H1 (cell line): ENCODE measurements around the gene NAP1L1. TPM values are rescaled to one million over a fixed set of nuclear protein-coding genes. Genes with fewer than 3 reads are reported as not detected.

Source experiments
- CTCF ChIA-PET: fragments of 300-600 bp; sonication (Branson Sonifier 250); formaldehyde crosslinking; loops from one replicate; lab custom pipeline; 2021; ENCODE audit not compliant: partially characterized antibody; lab: Charles Lee
- POLR2A ChIA-PET: fragments of 300-600 bp; sonication (Branson Sonifier 250); formaldehyde crosslinking; loops from one replicate; lab custom pipeline; 2021; ENCODE audit warnings: inconsistent platforms; ENCODE audit not compliant: partially characterized antibody; lab: Charles Lee
- DNase-seq, 2 experiments: peaks; one replicate each; pipeline versions ENCODE4 v3.0.0 to v3.0.0-alpha.2; 2010 to 2022; ENCODE audit warnings: low spot score in 2 of 2, low read depth in 1 of 2, mixed read lengths in 1 of 2
- FAIRE-seq: peaks from 2 replicates; lab custom pipeline; 2011; peaks lifted over from hg19 to GRCh38; lab: Jason Lieb, UNC
- H2AFZ ChIP-seq: 2 replicates; pipeline ENCODE4 v1.8.1; 2012; ENCODE audit warnings: low read length, inconsistent platforms
- H2AK5ac ChIP-seq: 2 replicates; pipeline ENCODE4 v1.6.1; 2013; ENCODE audit warnings: low read depth, low read length
- H2BK120ac ChIP-seq: replicated peaks from 2 replicates; pipeline ENCODE3; 2013; ENCODE audit warnings: low read depth, low read length, inconsistent platforms
- H2BK12ac ChIP-seq: 2 replicates; pipeline ENCODE4 v1.6.1; 2013; ENCODE audit warnings: low read depth, low read length
- H2BK15ac ChIP-seq: 2 replicates; pipeline ENCODE4 v1.6.1; 2013; ENCODE audit warnings: low read length
- H2BK20ac ChIP-seq: 2 replicates; pipeline ENCODE4 v1.6.1; 2013; ENCODE audit warnings: low read length
- H2BK5ac ChIP-seq: 2 replicates; pipeline ENCODE4 v1.6.1; 2013; ENCODE audit warnings: low read depth, low read length
- H3K14ac ChIP-seq: 2 replicates; pipeline ENCODE4 v1.6.1; 2013; ENCODE audit warnings: inconsistent platforms; ENCODE audit not compliant: insufficient read length
- H3K18ac ChIP-seq: 2 replicates; pipeline ENCODE4 v1.6.1; 2013; ENCODE audit warnings: low read length; ENCODE audit errors: extremely low read depth
- H3K23ac ChIP-seq: 2 replicates; pipeline ENCODE4 v1.6.1; 2013; ENCODE audit warnings: inconsistent platforms; ENCODE audit not compliant: insufficient read length
- H3K23me2 ChIP-seq: 2 replicates; pipeline ENCODE4 v1.6.1; 2013; ENCODE audit warnings: low read depth, low read length
- H3K27ac ChIP-seq: 2 replicates; pipeline ENCODE4 v1.6.1; 2011; ENCODE audit warnings: low read depth, low read length, inconsistent platforms
- H3K27me3 ChIP-seq, 4 experiments: replicated peaks in 1 of 4; 1 replicate in 1 of 4; 2 replicates in 3 of 4; pipeline versions ENCODE4 v1.6.1 to v1.8.1; 2011 to 2013; ENCODE audit warnings: low read length in 3 of 4, mild to moderate bottlenecking in 3 of 4, inconsistent platforms in 2 of 4, mixed read lengths in 2 of 4, moderate library complexity in 1 of 4; ENCODE audit not compliant: control insufficient read depth in 3 of 4, insufficient read depth in 3 of 4; ENCODE audit errors: extremely low read depth in 1 of 4
- H3K36me3 ChIP-seq, 4 experiments: 2 replicates each; pipeline versions ENCODE4 v1.6.1 to v1.8.1; 2011 to 2013; ENCODE audit warnings: mild to moderate bottlenecking in 4 of 4, low read length in 3 of 4, moderate library complexity in 2 of 4, control low read depth in 1 of 4, inconsistent platforms in 1 of 4; ENCODE audit not compliant: insufficient read depth in 4 of 4, control insufficient read depth in 2 of 4
- H3K4ac ChIP-seq: replicated peaks from 2 replicates; pipeline ENCODE3; 2013; ENCODE audit warnings: low read length, low read depth, mixed read lengths, inconsistent platforms; ENCODE audit not compliant: insufficient read length
- H3K4me1 ChIP-seq, 4 experiments: replicated peaks in 1 of 4; 1 replicate in 1 of 4; 2 replicates in 3 of 4; pipeline versions ENCODE4 v1.6.1 to v1.8.1; 2011 to 2013; ENCODE audit warnings: low read length in 3 of 4, inconsistent platforms in 2 of 4, mixed read lengths in 1 of 4; ENCODE audit not compliant: insufficient read depth in 4 of 4, control insufficient read depth in 3 of 4
- H3K4me2 ChIP-seq, 2 experiments: 2 replicates each; pipeline versions ENCODE4 v1.6.1 to v1.8.1; 2011 to 2013; ENCODE audit warnings: low read depth in 2 of 2, low read length in 2 of 2, control low read depth in 1 of 2, inconsistent platforms in 1 of 2, mild to moderate bottlenecking in 1 of 2; ENCODE audit not compliant: insufficient read depth in 1 of 2
- H3K4me3 ChIP-seq, 4 experiments: fragments of 200-600, 300-600 bp in 1 of 4; sonication (generic), shearing (Covaris generic), sonication (Bioruptor Twin) in 1 of 4; 2 replicates each; pipeline versions ENCODE4 v1.5.1 to v1.8.1; 2011 to 2016; ENCODE audit warnings: low read length in 4 of 4, low read depth in 3 of 4, control low read depth in 2 of 4, inconsistent platforms in 2 of 4, mild to moderate bottlenecking in 2 of 4, mixed read lengths in 1 of 4, moderate library complexity in 1 of 4; ENCODE audit not compliant: insufficient read depth in 2 of 4; ENCODE audit errors: extremely low read depth in 1 of 4
- H3K56ac ChIP-seq: replicated peaks from 2 replicates; pipeline ENCODE3; 2013; ENCODE audit warnings: low read depth, mild to moderate bottlenecking, mixed read lengths, low read length, inconsistent platforms; ENCODE audit not compliant: insufficient read length
- H3K79me1 ChIP-seq: 2 replicates; pipeline ENCODE4 v1.6.1; 2013; ENCODE audit warnings: low read depth, low read length, control low read depth
- H3K79me2 ChIP-seq, 2 experiments: 2 replicates each; pipeline versions ENCODE4 v1.6.1 to v1.8.1; 2012 to 2013; ENCODE audit warnings: low read length in 2 of 2, mild to moderate bottlenecking in 2 of 2, inconsistent platforms in 1 of 2; ENCODE audit not compliant: insufficient read depth in 2 of 2, control insufficient read depth in 1 of 2
- H3K9ac ChIP-seq, 4 experiments: replicated peaks in 1 of 4; 1 replicate in 1 of 4; 2 replicates in 3 of 4; pipeline versions ENCODE4 v1.6.1 to v1.8.1; 2011 to 2013; ENCODE audit warnings: low read depth in 3 of 4, low read length in 3 of 4, control low read depth in 2 of 4, mild to moderate bottlenecking in 2 of 4, moderate library complexity in 2 of 4, inconsistent platforms in 1 of 4; ENCODE audit errors: extremely low read depth in 1 of 4
- H3K9me3 ChIP-seq, 2 experiments: 2 replicates each; pipeline versions ENCODE4 v1.6.1 to v1.8.1; 2012 to 2013; ENCODE audit warnings: mild to moderate bottlenecking in 2 of 2, moderate library complexity in 2 of 2, control low read depth in 1 of 2, inconsistent platforms in 1 of 2, low read depth in 1 of 2, low read length in 1 of 2, mixed read lengths in 1 of 2; ENCODE audit not compliant: insufficient read depth in 2 of 2
- H4K20me1 ChIP-seq, 2 experiments: replicated peaks in 1 of 2; 2 replicates each; pipeline versions ENCODE3 to v1.8.1; 2011 to 2013; ENCODE audit warnings: inconsistent platforms in 2 of 2, low read length in 2 of 2, mild to moderate bottlenecking in 1 of 2; ENCODE audit not compliant: insufficient read depth in 2 of 2, control insufficient read depth in 1 of 2
- H4K5ac ChIP-seq: 2 replicates; pipeline ENCODE4 v1.6.1; 2013; ENCODE audit warnings: low read length, low read depth, mixed read lengths, inconsistent platforms; ENCODE audit not compliant: insufficient read length
- H4K8ac ChIP-seq: 2 replicates; pipeline ENCODE4 v1.8.0; 2013; ENCODE audit warnings: mild to moderate bottlenecking, moderate library complexity, low read length, inconsistent platforms; ENCODE audit not compliant: insufficient read depth; ENCODE audit errors: extremely low read depth
- H4K91ac ChIP-seq: replicated peaks from 2 replicates; pipeline ENCODE3; 2013; ENCODE audit warnings: low read length, mixed read lengths, inconsistent platforms; ENCODE audit not compliant: insufficient read length
- CREB1 ChIP-seq: IDR thresholded peaks from 2 replicates; pipeline ENCODE4 v1.6.1; 2012; ENCODE audit warnings: inconsistent platforms
- HDAC6 ChIP-seq: IDR thresholded peaks from one replicate; pipeline ENCODE4 v1.7.1; 2012; ENCODE audit warnings: low read depth, mild to moderate bottlenecking, inconsistent platforms, low read length, moderate library complexity
- POLR2AphosphoS5 ChIP-seq: IDR thresholded peaks from 2 replicates; pipeline ENCODE4 v1.6.1; 2011; ENCODE audit warnings: low read depth, low read length
- RBBP5 ChIP-seq: IDR thresholded peaks from 2 replicates; pipeline ENCODE4 v1.7.1; 2012; ENCODE audit warnings: low read depth, mild to moderate bottlenecking, inconsistent platforms, low read length, moderate library complexity, borderline replicate concordance
- TAF7 ChIP-seq: optimal IDR thresholded peaks from 2 replicates; pipeline ENCODE3; 2011; ENCODE audit warnings: low read depth, mild to moderate bottlenecking, inconsistent platforms, low read length, moderate library complexity, borderline replicate concordance
- ZNF274 ChIP-seq: IDR thresholded peaks from 2 replicates; pipeline ENCODE4 v1.7.0; 2012; ENCODE audit warnings: low read length, borderline replicate concordance; ENCODE audit errors: extremely low read depth
- WGBS, 2 experiments: shearing (Covaris generic) in 1 of 2; methylation state at CpG; one replicate each; pipeline versions ENCODE4 v1.1.6 to v1.1.7; 2013 to 2015; ENCODE audit warnings: low lambda C conversion rate in 2 of 2, mixed read lengths in 2 of 2, inconsistent platforms in 1 of 2, low coverage in 1 of 2, missing lambda C conversion rate in 1 of 2; ENCODE audit not compliant: insufficient replicate concordance in 2 of 2, insufficient coverage in 1 of 2, insufficient read length in 1 of 2; ENCODE audit errors: extremely low coverage in 1 of 2, missing lambda C conversion rate in 1 of 2; 5-methylcytosine and 5-hydroxymethylcytosine counted together
- polyA plus RNA-seq, 7 experiments: library from polyadenylated mRNA; depleted of rRNA in 3 of 7; stranded (reverse) in 5 of 7; unstranded in 2 of 7; fragments of >200 nt in 5 of 7; fragments of 200-250 nt in 2 of 7; gene quantifications; 1 replicate in 5 of 7; 2 replicates in 1 of 7; 4 replicates in 1 of 7; pipeline versions ENCODE4 v1.2.1 to v1.2.3, GENCODE V29; 2011 to 2013; ENCODE audit warnings: missing spikeins in 2 of 7, mixed read lengths in 2 of 7
- total RNA-seq: library from RNA; stranded (reverse); fragmentation: NEBNext Ultra II Directional; extraction: Animal tissue kit (Norgen Biotek cat#: 25700); gene quantifications from 2 replicates; pipeline ENCODE4 v1.2.1, GENCODE V29; 2021
- TF ChIP-seq, protein P1 (sequence below): IDR thresholded peaks from 2 replicates; pipeline ENCODE4 v1.6.1; 2012; ENCODE audit warnings: inconsistent platforms

NAP1L1 gene
- total and polyA plus RNA-seq, 2 of the 8 experiments (the other 6 are each of a cell fraction or from before 2014, with no cell fraction given): 202 to 1,159 TPM

DNA sequence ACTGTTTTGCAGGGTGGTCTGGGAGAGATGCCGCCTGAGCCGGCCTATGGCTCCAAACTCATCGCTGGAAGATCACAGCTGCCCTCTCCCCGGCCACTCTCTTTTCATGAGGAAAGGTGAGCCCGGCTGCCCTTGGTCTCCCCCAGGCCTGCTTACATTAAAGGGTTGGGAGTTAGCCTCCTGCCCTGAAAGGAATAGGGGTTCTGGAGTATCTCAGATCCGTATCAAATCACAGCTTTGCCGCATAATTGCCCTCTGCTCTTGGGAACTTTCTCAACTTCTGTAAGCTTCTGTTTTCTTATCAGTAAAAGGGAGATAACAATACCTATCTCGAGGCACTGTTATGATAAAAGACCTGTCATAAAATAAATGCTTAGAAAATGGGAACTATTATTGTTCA lies 70.5 kb downstream of the NAP1L1 start:
- Histone ChIP-seq H2BK12ac (no peak overlapping the region), H3K18ac (no peak overlapping the region), H3K4me1 (peaks cover 2 to 11% (median 3%) of the 10 kb centered on the region in 4 experiments; a peak in 4 of 7 replicates), H3K4ac (no peak overlapping the region), H3K27me3 (no peaks in the 10 kb centered on the region), H2BK20ac (no peak overlapping the region), H2BK15ac (no peak overlapping the region), H4K5ac (no peak overlapping the region), H3K14ac (no peak overlapping the region), H3K9ac (no peak overlapping the region), H2BK5ac (no peak overlapping the region)
- 89% methylated on average over 8 of the region's 8 CpGs; no CpG with 5 or more reads in 1 of the 2 experiments for WGBS, 2 experiments
- POLR2A ChIA-PET: no interaction called here
- no peak for DNase-seq
- TF ChIP-seq CREB1 (no peak), ZNF274 (no peak), RBBP5 (no peak), HDAC6 (no peak), TAF7 (no peak), POLR2AphosphoS5 (no peak)
- TF ChIP-seq, protein P1, sequence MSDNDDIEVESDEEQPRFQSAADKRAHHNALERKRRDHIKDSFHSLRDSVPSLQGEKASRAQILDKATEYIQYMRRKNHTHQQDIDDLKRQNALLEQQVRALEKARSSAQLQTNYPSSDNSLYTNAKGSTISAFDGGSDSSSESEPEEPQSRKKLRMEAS: no peak
- TF ChIP-seq, all 59 proteins: peak for 0
- FAIRE-seq: no peak
- CTCF ChIA-PET: interaction anchor here (0.7 kb wide), 1 partner anchor 489 kb away, joined by 3 read pairs; no protein-coding TSS in a partner anchor
- Histone ChIP-seq H3K9me3 (no peaks in the 10 kb centered on the region), H3K23me2 (no peaks in the 10 kb centered on the region), H3K56ac (no peak overlapping the region), H2AK5ac (no peak overlapping the region), H2AFZ (no peak overlapping the region), H3K23ac (no peak overlapping the region), H4K20me1 (no peaks in the 10 kb centered on the region), H2BK120ac (no peak overlapping the region), H3K79me1 (no peaks in the 10 kb centered on the region; the same call in 1 of the 2 replicates), H3K27ac (no peak overlapping the region), H4K91ac (no peak overlapping the region), H3K36me3 (no peaks in the 10 kb centered on the region), H3K4me2 (no peak overlapping the region), H4K8ac (no peak overlapping the region; the same call in 1 of the 2 replicates), H3K4me3 (no peak overlapping the region), H3K79me2 (no peaks in the 10 kb centered on the region)
